GM12891 (cell line): ENCODE measurements around the gene R3HDM1.
"Not testable (repeated sequence)": the region's sequence is repeated elsewhere in the genome, so short reads cannot be mapped to it uniquely, and the experiment has no call there.

Experiments used
- POLR2A ChIP-seq: IDR thresholded peaks from 2 replicates; pipeline ENCODE4 v1.6.1; 2011; ENCODE audit warnings: low read depth, low read length, control low read depth
- POLR2AphosphoS5 ChIP-seq: IDR thresholded peaks from 2 replicates; pipeline ENCODE4 v1.6.1; 2011; ENCODE audit warnings: low read depth, low read length, control low read depth
- SPI1 ChIP-seq: IDR thresholded peaks from 2 replicates; pipeline ENCODE4 v1.6.1; 2011; ENCODE audit warnings: low read depth, low read length, control low read depth
- TAF1 ChIP-seq: IDR thresholded peaks from 2 replicates; pipeline ENCODE4 v1.6.1; 2011; ENCODE audit warnings: low read depth, low read length, control low read depth

DNA sequence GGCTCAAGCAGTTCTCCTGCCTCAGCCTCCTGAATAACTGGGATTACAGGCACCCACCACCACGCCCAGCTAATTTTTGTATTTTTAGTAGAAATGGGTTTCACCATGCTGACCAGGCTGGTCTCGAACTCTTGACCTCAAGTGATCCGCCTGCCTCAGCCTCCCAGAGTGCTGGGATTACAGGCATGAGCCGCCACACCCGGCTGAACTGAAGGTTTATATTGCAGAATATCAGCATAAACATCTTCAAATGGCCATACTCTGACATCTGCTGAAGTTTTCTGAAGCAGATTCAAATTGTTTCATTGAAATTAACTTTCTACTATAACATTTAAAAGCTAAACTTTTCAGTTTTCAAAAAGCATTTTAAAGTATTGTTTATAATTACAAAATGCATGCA, 172.8 kb downstream of the R3HDM1 start:
- TF ChIP-seq TAF1, POLR2A, POLR2AphosphoS5, SPI1: not testable (repeated sequence)
